Cardiac muscle cell (in vitro differentiated cells and primary cell): ENCODE data around the gene TCF12. TPM values are rescaled to one million over a fixed set of nuclear protein-coding genes. Genes with fewer than 3 reads are reported as not detected.

Experiments used
- DNase-seq, 2 donors: peaks; one replicate each; pipeline versions ENCODE4 v3.0.0 to v3.0.0-alpha.2; 2010 to 2017; ENCODE audit warnings: low read depth in 1 of 2, low spot score in 1 of 2
- H3K27ac ChIP-seq: fragments of 200-600 bp; sonication (generic); 2 replicates; pipeline ENCODE4 v1.5.1; 2016
- H3K27me3 ChIP-seq: fragments of 200-600 bp; sonication (generic); 2 replicates; pipeline ENCODE4 v1.6.0; 2016; ENCODE audit warnings: control low read depth
- H3K36me3 ChIP-seq: fragments of 200-600 bp; sonication (generic); 2 replicates; pipeline ENCODE4 v1.5.1; 2016; ENCODE audit warnings: control low read depth
- H3K4me1 ChIP-seq: fragments of 200-600 bp; sonication (generic); 2 replicates; pipeline ENCODE4 v1.8.1; 2017; ENCODE audit warnings: low read depth, mild to moderate bottlenecking, mixed run types
- H3K4me3 ChIP-seq: fragments of 200-600 bp; sonication (generic); 2 replicates; pipeline ENCODE4 v1.5.1; 2016; ENCODE audit warnings: mild to moderate bottlenecking
- H3K9me3 ChIP-seq: fragments of 200-600 bp; sonication (generic); 2 replicates; pipeline ENCODE4 v1.5.1; 2017; ENCODE audit warnings: low read depth, mild to moderate bottlenecking, control low read depth
- CTCF ChIP-seq: IDR thresholded peaks from 2 replicates; pipeline ENCODE4 v1.5.1; 2012; ENCODE audit warnings: low read depth, mild to moderate bottlenecking, low read length
- polyA plus RNA-seq: library from polyadenylated mRNA; unstranded; fragments of >200 nt; fragmentation: Nextera tagmentation; extraction: Ambion mirVana; gene quantifications from 2 replicates; pipeline ENCODE4 v1.2.1, GENCODE V29; 2016
- total RNA-seq: library from RNA; depleted of rRNA; stranded (reverse); fragments of >200 nt; gene quantifications from 2 replicates; pipeline ENCODE4 v1.2.3, GENCODE V29; 2016

The TCF12 gene
- total and polyA plus RNA-seq, 2 experiments from 2014 or later, result 42.6 to 137 TPM

GRCh38 chr15:57198654-57199291 is 280.3 kb downstream of the TCF12 start:
- H3K27me3 ChIP-seq, result no peaks in the 10 kb centered on the region
- H3K27ac ChIP-seq, result peak overlapping the region; percentile 81
- H3K36me3 ChIP-seq, result no peaks in the 10 kb centered on the region
- no peak for TF ChIP-seq CTCF
- H3K9me3 ChIP-seq, result no peaks in the 10 kb centered on the region
- peak in 1 of 2 donors; percentile 81 for DNase-seq
- peaks cover 22% of the 10 kb centered on the region for H3K4me1 ChIP-seq
- no peak overlapping the region for H3K4me3 ChIP-seq

DNA sequence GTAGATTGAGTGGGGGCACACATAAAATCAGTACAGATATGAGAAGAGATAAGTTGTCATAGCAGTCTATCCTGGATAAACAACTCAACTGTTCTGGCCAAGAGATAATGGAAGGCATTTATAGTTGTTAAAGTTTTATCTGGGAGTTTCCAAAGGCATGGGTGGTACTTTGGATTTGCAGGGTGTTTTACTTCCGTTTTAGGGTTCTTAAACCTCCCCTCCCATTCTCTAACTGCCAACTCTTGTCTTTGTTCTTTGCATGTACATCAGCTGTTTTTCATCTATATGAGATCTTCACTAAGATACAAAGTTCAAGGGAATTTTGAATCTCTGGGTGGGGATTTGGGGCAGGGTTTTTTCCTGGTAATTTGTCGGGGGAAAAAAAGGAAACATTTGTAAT is 283.1 kb downstream of the TCF12 start:
- no peaks in the 10 kb centered on the region for H3K9me3 ChIP-seq
- TF ChIP-seq CTCF, result no peak

GRCh38 chr15:57203906-57204305 is 285.5 kb downstream of the TCF12 start:
- H3K9me3 ChIP-seq, result no peaks in the 10 kb centered on the region
- H3K4me1 ChIP-seq, result peaks cover 9% of the 10 kb centered on the region
- DNase-seq, result no peak
- no peaks in the 10 kb centered on the region for H3K36me3 ChIP-seq
- H3K27me3 ChIP-seq, result no peaks in the 10 kb centered on the region
- no peak for TF ChIP-seq CTCF
- no peak overlapping the region for H3K27ac ChIP-seq
- no peak overlapping the region for H3K4me3 ChIP-seq

More for the DNA sequence above, 283.1 kb downstream of the TCF12 start:
- H3K4me1 ChIP-seq, result peaks cover 22% of the 10 kb centered on the region
- H3K27me3 ChIP-seq, result no peaks in the 10 kb centered on the region
- no peak overlapping the region for H3K27ac ChIP-seq
- no peak for DNase-seq
- H3K4me3 ChIP-seq, result no peak overlapping the region
- H3K36me3 ChIP-seq, result no peaks in the 10 kb centered on the region

- TF ChIP-seq CTCF, result no peak
- Histone ChIP-seq H3K36me3 (no peaks in the 10 kb centered on the region), H3K27me3 (no peaks in the 10 kb centered on the region), H3K4me3 (no peak overlapping the region), H3K4me1 (no peaks in the 10 kb centered on the region), H3K27ac (peak overlapping the region; percentile 14), H3K9me3 (no peaks in the 10 kb centered on the region)
- DNase-seq, result no peak
These were observed 286.8 kb downstream of the TCF12 start for GRCh38 chr15:57205027-57205855.

DNA sequence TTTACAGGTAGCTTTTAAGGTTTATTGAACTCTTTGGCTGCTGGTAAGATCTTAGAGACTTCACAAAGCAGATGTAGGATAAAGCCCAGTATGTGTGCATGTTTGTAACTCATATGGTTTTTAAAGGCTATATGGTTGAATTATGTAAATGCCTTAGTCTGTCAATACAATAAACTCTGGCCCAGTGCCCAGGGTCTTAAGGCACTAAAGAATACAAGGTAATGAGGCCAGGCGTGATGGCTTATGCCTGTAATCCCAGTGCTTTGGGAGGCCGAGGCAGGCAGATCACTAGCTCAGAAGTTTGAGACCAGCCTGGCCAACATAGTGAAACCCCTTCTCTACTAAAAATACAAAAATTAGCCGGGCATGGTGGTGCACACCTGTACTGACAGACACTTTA is 287.6 kb downstream of the TCF12 start:
- H3K27me3 ChIP-seq, result no peaks in the 10 kb centered on the region
- no peak overlapping the region for H3K27ac ChIP-seq
- no peaks in the 10 kb centered on the region for H3K9me3 ChIP-seq
- H3K4me1 ChIP-seq, result no peaks in the 10 kb centered on the region
- no peak overlapping the region for H3K4me3 ChIP-seq
- H3K36me3 ChIP-seq, result no peaks in the 10 kb centered on the region
- no peak for DNase-seq
- no peak for TF ChIP-seq CTCF
